Neural progenitor cell (in vitro differentiated cells): Measurements from ENCODE around the gene ZNF232.

ENCODE experiments used
- EZH2phosphoT487 ChIP-seq: fragments of 200-600 bp; sonication (generic); IDR thresholded peaks from 2 replicates; pipeline ENCODE4 v1.6.1; 2017; ENCODE audit warnings: antibody characterized with exemption
- TF ChIP-seq, protein P1 (sequence below): fragments of 200-600 bp; sonication (generic); IDR thresholded peaks from 2 replicates; pipeline ENCODE4 v1.5.1; 2017; ENCODE audit warnings: antibody characterized with exemption, mild to moderate bottlenecking

GRCh38 chr17:5128905-5129535 lies 17.3 kb upstream of the ZNF232 start:
- TF ChIP-seq, protein P1, sequence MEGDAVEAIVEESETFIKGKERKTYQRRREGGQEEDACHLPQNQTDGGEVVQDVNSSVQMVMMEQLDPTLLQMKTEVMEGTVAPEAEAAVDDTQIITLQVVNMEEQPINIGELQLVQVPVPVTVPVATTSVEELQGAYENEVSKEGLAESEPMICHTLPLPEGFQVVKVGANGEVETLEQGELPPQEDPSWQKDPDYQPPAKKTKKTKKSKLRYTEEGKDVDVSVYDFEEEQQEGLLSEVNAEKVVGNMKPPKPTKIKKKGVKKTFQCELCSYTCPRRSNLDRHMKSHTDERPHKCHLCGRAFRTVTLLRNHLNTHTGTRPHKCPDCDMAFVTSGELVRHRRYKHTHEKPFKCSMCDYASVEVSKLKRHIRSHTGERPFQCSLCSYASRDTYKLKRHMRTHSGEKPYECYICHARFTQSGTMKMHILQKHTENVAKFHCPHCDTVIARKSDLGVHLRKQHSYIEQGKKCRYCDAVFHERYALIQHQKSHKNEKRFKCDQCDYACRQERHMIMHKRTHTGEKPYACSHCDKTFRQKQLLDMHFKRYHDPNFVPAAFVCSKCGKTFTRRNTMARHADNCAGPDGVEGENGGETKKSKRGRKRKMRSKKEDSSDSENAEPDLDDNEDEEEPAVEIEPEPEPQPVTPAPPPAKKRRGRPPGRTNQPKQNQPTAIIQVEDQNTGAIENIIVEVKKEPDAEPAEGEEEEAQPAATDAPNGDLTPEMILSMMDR: no peak
- TF ChIP-seq EZH2phosphoT487: no peak
